Neural cell (in vitro differentiated cells): ENCODE results near the gene EPHA1. TPM values are rescaled to one million over a fixed set of nuclear protein-coding genes. Genes with fewer than 3 reads are reported as not detected.

Source experiments
- H2AFZ ChIP-seq: fragments of 200-600, 300-800 bp; sonication (generic), shearing (Covaris generic); 2 replicates; pipeline ENCODE4 v1.6.0; 2014; ENCODE audit warnings: low read depth, mild to moderate bottlenecking, antibody characterized with exemption, low read length, moderate library complexity
- H3F3A ChIP-seq: fragments of 200-600 bp; shearing (Covaris generic); 2 replicates; pipeline ENCODE4 v1.6.1; 2016; ENCODE audit warnings: mild to moderate bottlenecking, moderate library complexity, mixed read lengths, antibody characterized with exemption, low read length; ENCODE audit not compliant: insufficient read depth, poor library complexity, severe bottlenecking
- H3K27ac ChIP-seq: fragments of 200-600, 300-800 bp; sonication (generic), shearing (Covaris generic); 2 replicates; pipeline ENCODE4 v1.5.1; 2014; ENCODE audit warnings: mild to moderate bottlenecking, low read length, moderate library complexity
- H3K27me3 ChIP-seq: fragments of 300-800, 200-600 bp; sonication (generic), shearing (Covaris generic); 2 replicates; pipeline ENCODE4 v1.6.0; 2014; ENCODE audit warnings: mild to moderate bottlenecking, low read depth, low read length, moderate library complexity; ENCODE audit not compliant: insufficient read depth
- H3K36me3 ChIP-seq: fragments of 300-800, 200-600 bp; sonication (generic), shearing (Covaris generic); 2 replicates; pipeline ENCODE4 v1.5.1; 2014; ENCODE audit warnings: mild to moderate bottlenecking, antibody characterized with exemption, low read length, moderate library complexity; ENCODE audit not compliant: insufficient read depth
- H3K4me2 ChIP-seq: fragments of 300-800, 200-600 bp; sonication (generic), shearing (Covaris generic); 2 replicates; pipeline ENCODE4 v1.6.0; 2014; ENCODE audit warnings: mild to moderate bottlenecking, low read length
- H3K4me3 ChIP-seq: fragments of 300-800, 200-600 bp; sonication (generic), shearing (Covaris generic); 2 replicates; pipeline ENCODE4 v1.5.1; 2014; ENCODE audit warnings: mild to moderate bottlenecking, low read length, moderate library complexity
- H3K79me2 ChIP-seq: fragments of 200-600 bp; shearing (Covaris generic); replicated peaks from 2 replicates; pipeline ENCODE4 v1.6.0; 2014; ENCODE audit warnings: mild to moderate bottlenecking, low read length, moderate library complexity; ENCODE audit not compliant: insufficient read depth
- H3K9ac ChIP-seq: fragments of 300-800, 200-600 bp; sonication (generic), shearing (Covaris generic); 2 replicates; pipeline ENCODE4 v1.6.1; 2016; ENCODE audit warnings: mild to moderate bottlenecking, low read length, mixed read lengths
- H3K9me2 ChIP-seq: fragments of 200-600 bp; shearing (Covaris generic); 2 replicates; pipeline ENCODE4 v1.6.1; 2016; ENCODE audit warnings: mild to moderate bottlenecking, low read length, mixed read lengths; ENCODE audit not compliant: insufficient read depth
- H3K9me3 ChIP-seq: fragments of 200-600, 300-800 bp; sonication (generic), shearing (Covaris generic); 2 replicates; pipeline ENCODE4 v1.6.1; 2016; ENCODE audit warnings: mild to moderate bottlenecking, mixed run types, low read length, moderate library complexity, mixed read lengths
- H4K20me1 ChIP-seq: fragments of 200-600 bp; shearing (Covaris generic); 2 replicates; pipeline ENCODE4 v1.6.1; 2016; ENCODE audit warnings: mild to moderate bottlenecking, mixed run types; ENCODE audit not compliant: insufficient read depth
- CTCF ChIP-seq: fragments of 450-650 bp; IDR thresholded peaks from 2 replicates; pipeline ENCODE4 v1.5.1; 2014; ENCODE audit warnings: antibody characterized with exemption, mild to moderate bottlenecking, moderate library complexity; ENCODE audit not compliant: poor library complexity, severe bottlenecking
- EP300 ChIP-seq: fragments of 450-650 bp; conservative IDR thresholded peaks from 2 replicates; pipeline ENCODE4 v1.6.1; 2014; ENCODE audit warnings: antibody characterized with exemption, mild to moderate bottlenecking, moderate library complexity; ENCODE audit not compliant: poor library complexity, severe bottlenecking
- EZH2 ChIP-seq: fragments of 200-600, 300-800 bp; shearing (Covaris generic), sonication (generic); IDR thresholded peaks from 2 replicates; pipeline ENCODE4 v1.6.1; 2014; ENCODE audit warnings: antibody characterized with exemption, low read length, borderline replicate concordance, mild to moderate bottlenecking; ENCODE audit not compliant: insufficient read depth, poor library complexity, severe bottlenecking
- MXI1 ChIP-seq: fragments of 450-650 bp; conservative IDR thresholded peaks from 2 replicates; pipeline ENCODE4 v1.6.1; 2014; ENCODE audit warnings: antibody characterized with exemption, mild to moderate bottlenecking; ENCODE audit not compliant: poor library complexity, severe bottlenecking
- POLR2AphosphoS5 ChIP-seq: IDR thresholded peaks from 2 replicates; pipeline ENCODE4 v1.6.1; 2012
- RAD21 ChIP-seq: fragments of 450-650 bp; conservative IDR thresholded peaks from 2 replicates; pipeline ENCODE4 v1.6.1; 2014; ENCODE audit warnings: antibody characterized with exemption, mild to moderate bottlenecking, moderate library complexity
- REST ChIP-seq: IDR thresholded peaks from 2 replicates; pipeline ENCODE4 v1.6.1; 2012; ENCODE audit warnings: borderline replicate concordance
- SMC3 ChIP-seq: fragments of 450-650 bp; conservative IDR thresholded peaks from 2 replicates; pipeline ENCODE4 v1.6.1; 2014; ENCODE audit warnings: antibody characterized with exemption, mild to moderate bottlenecking, moderate library complexity; ENCODE audit not compliant: poor library complexity
- TAF1 ChIP-seq: IDR thresholded peaks from 2 replicates; pipeline ENCODE4 v1.6.1; 2012; ENCODE audit warnings: low read depth
- polyA plus RNA-seq: library from polyadenylated mRNA; depleted of rRNA; stranded (reverse); fragments of >200 nt; gene quantifications from 2 replicates; pipeline ENCODE4 v1.2.3, GENCODE V29; 2014

The EPHA1 gene
- polyA plus RNA-seq, 1 donor from 2014 or later = not detected

DNA sequence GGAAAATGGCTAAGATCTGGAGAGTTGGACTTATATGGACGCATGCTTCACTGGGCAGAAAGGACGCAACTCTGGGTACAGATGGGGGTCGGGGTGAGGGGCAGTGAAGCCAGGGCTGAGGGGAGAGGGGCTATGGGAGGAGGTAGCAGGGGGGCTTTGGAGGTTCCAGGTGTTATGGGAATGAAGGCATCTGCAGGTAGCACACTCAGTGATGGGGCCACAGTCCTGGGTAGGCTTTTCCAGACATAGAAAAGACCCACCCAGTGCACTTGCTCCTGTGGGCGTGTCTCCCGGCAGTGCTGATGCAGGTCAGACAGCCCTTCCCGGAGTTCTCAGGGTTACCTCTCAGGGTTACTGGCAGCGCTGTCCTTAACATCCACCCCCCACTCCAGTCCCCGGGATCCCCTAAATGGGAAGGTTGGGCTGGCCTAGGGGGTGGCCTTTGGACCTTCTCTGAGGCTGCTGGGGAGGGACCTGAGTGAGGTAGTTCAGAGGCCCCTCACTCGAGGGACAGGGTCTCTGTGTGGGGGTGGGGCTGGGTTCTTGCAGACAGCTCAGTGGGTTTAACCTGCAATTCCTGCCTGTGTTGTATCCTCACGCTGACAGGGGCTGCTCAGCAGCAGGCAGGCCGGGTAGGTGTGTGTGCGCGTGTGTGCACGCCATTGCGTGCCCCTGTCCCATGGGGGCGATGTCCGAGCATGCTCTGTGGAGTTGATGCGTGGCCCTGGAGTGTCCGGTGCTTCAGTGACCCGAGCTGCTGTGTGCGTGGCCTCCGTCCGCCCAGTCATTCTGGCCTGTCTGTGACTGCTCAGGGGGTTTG, 21.3 kb downstream of the EPHA1 start:
- H3K4me3 ChIP-seq = no peak overlapping the region
- H4K20me1 ChIP-seq = no peaks in the 10 kb centered on the region
- H3K9me2 ChIP-seq = no peaks in the 10 kb centered on the region
- no peak overlapping the region for H3K9ac ChIP-seq
- TF ChIP-seq POLR2AphosphoS5 (no peak), REST (no peak), MXI1 (no peak), RAD21 (no peak), SMC3 (no peak), EP300 (no peak), TAF1 (no peak), EZH2 (no peak), CTCF (no peak)
- no peaks in the 10 kb centered on the region for H3K36me3 ChIP-seq
- no peaks in the 10 kb centered on the region for H3F3A ChIP-seq
- H3K79me2 ChIP-seq = peaks cover under 1% of the 10 kb centered on the region
- H3K27ac ChIP-seq = no peak overlapping the region
- no peak overlapping the region for H2AFZ ChIP-seq
- H3K27me3 ChIP-seq = no peaks in the 10 kb centered on the region
- no peak overlapping the region for H3K4me2 ChIP-seq
- H3K9me3 ChIP-seq = no peaks in the 10 kb centered on the region

- no peaks in the 10 kb centered on the region for H4K20me1 ChIP-seq
- H3F3A ChIP-seq = no peaks in the 10 kb centered on the region
- H3K27me3 ChIP-seq = no peaks in the 10 kb centered on the region
- H2AFZ ChIP-seq = no peak overlapping the region
- no peaks in the 10 kb centered on the region for H3K9me2 ChIP-seq
- H3K27ac ChIP-seq = no peak overlapping the region
- H3K4me3 ChIP-seq = no peak overlapping the region
- H3K9ac ChIP-seq = no peak overlapping the region
- TF ChIP-seq SMC3 (no peak), RAD21 (no peak), TAF1 (no peak), POLR2AphosphoS5 (no peak), REST (no peak), EZH2 (no peak), CTCF (no peak), MXI1 (no peak), EP300 (no peak)
- H3K9me3 ChIP-seq = no peaks in the 10 kb centered on the region
- no peak overlapping the region for H3K4me2 ChIP-seq
- H3K79me2 ChIP-seq = peaks cover 6% of the 10 kb centered on the region
- H3K36me3 ChIP-seq = no peaks in the 10 kb centered on the region
Measured at GRCh38 chr7:143385891-143386781, 22.5 kb downstream of the EPHA1 start.
